ENCODE results near the gene EXO1. TPM values are rescaled to one million over a fixed set of nuclear protein-coding genes. Genes with fewer than 3 reads are reported as not detected.

The EXO1 gene
- total RNA-seq, 1 donor from 2014 or later = 2.2 TPM

DNA sequence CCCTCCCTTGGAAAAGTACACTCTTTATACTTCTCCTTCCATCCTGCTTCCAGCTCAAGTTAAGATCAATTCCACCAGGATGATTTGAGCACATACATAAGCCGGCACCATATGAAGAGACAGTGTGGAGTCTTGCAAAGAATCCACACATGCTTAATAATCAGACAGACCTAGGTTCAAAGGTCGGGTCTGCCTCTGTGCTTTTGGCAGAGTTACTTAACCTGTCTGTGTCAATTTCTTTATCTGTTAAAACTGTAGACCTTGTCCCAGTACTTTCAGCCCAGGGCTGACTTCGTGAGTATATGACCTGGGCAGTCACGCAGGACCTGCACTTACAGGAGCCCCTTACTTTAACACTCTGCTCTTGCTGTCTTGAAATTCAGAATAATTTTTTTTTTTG, 79.3 kb downstream of the EXO1 start:
- no peaks in the 10 kb centered on the region for H3K9me3 Mint-ChIP-seq (ENCODE audit: unreplicated experiment)

DNA sequence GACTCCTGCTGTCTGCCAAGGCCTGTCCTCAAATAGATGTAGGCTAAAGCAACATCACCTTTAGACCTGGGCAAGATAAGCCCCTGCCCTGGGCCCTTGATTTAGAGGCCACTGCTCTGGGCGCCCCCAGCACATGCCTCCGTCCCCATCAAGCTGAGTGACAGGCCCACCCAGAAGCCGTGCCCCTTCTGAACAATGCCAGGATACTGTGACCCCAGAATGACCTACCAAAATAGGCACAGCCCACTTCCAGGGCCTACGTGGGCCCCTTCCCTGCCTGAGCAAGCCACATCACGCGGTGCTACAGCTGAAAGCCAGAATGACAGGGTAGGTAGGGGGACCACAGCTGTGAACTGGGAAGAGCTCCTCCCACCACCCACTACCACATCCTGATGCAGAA, 84.8 kb downstream of the EXO1 start:
- H3K36me3 Mint-ChIP-seq (ENCODE audit: unreplicated experiment) = no peaks in the 10 kb centered on the region
- H3K4me3 Mint-ChIP-seq (ENCODE audit: unreplicated experiment) = no peak overlapping the region
- H3K9me3 Mint-ChIP-seq (ENCODE audit: unreplicated experiment) = no peaks in the 10 kb centered on the region
- TF ChIP-seq, protein P1, sequence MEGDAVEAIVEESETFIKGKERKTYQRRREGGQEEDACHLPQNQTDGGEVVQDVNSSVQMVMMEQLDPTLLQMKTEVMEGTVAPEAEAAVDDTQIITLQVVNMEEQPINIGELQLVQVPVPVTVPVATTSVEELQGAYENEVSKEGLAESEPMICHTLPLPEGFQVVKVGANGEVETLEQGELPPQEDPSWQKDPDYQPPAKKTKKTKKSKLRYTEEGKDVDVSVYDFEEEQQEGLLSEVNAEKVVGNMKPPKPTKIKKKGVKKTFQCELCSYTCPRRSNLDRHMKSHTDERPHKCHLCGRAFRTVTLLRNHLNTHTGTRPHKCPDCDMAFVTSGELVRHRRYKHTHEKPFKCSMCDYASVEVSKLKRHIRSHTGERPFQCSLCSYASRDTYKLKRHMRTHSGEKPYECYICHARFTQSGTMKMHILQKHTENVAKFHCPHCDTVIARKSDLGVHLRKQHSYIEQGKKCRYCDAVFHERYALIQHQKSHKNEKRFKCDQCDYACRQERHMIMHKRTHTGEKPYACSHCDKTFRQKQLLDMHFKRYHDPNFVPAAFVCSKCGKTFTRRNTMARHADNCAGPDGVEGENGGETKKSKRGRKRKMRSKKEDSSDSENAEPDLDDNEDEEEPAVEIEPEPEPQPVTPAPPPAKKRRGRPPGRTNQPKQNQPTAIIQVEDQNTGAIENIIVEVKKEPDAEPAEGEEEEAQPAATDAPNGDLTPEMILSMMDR (IDR thresholded peaks at IDR 0.05; ENCODE audit: partially characterized antibody, unreplicated experiment) = no peak
- no peaks in the 10 kb centered on the region for H3K4me1 Mint-ChIP-seq (ENCODE audit: low read depth, unreplicated experiment)
- no peak for DNase-seq
- H3K27me3 Mint-ChIP-seq (ENCODE audit: unreplicated experiment) = no peaks in the 10 kb centered on the region
- no peak overlapping the region for H3K27ac Mint-ChIP-seq (ENCODE audit: unreplicated experiment)

More for the DNA sequence above, 79.3 kb downstream of the EXO1 start:
- Mint-ChIP-seq H3K27me3 (ENCODE audit: unreplicated experiment) (no peaks in the 10 kb centered on the region), H3K36me3 (ENCODE audit: unreplicated experiment) (peaks cover 3% of the 10 kb centered on the region), H3K27ac (ENCODE audit: unreplicated experiment) (no peak overlapping the region), H3K4me3 (ENCODE audit: unreplicated experiment) (no peak overlapping the region), H3K4me1 (ENCODE audit: low read depth, unreplicated experiment) (peaks cover 3% of the 10 kb centered on the region)
- TF ChIP-seq, protein P1 (IDR thresholded peaks at IDR 0.05; ENCODE audit: partially characterized antibody, unreplicated experiment) = no peak
- no peak for DNase-seq

DNA sequence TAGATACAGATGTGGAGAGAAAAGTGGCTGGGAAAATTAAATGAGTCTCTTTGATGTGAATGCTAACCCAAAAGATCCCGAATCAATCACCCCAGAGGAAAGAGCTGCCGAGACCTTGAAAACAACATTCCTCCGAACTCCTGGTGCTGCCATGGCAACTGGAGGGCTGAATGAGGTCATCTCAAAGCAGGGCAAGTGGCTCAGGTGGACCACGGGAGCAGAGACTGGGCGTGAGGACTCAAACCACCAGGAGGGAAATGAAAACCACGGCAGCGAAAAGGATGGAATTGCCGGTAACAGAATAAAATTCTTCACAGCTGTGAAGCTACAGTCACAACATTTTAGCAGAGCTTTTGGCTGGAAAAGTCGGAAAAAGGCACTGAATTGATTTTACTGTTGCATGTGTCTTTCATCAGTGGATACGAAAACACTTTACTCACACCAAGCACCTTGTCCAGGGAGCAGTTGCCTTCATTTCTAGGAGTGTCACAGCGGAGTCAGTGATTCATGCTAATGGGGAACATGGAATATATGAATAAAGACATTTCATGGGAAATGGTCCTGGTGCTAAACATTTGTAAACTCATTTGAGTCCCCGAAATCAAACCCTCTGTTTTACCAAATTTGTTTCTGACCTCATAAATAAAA, 86.3 kb downstream of the EXO1 start:
- Mint-ChIP-seq H3K9me3 (ENCODE audit: unreplicated experiment) (no peaks in the 10 kb centered on the region), H3K27ac (ENCODE audit: unreplicated experiment) (no peak overlapping the region), H3K4me1 (ENCODE audit: low read depth, unreplicated experiment) (no peaks in the 10 kb centered on the region)

DNA sequence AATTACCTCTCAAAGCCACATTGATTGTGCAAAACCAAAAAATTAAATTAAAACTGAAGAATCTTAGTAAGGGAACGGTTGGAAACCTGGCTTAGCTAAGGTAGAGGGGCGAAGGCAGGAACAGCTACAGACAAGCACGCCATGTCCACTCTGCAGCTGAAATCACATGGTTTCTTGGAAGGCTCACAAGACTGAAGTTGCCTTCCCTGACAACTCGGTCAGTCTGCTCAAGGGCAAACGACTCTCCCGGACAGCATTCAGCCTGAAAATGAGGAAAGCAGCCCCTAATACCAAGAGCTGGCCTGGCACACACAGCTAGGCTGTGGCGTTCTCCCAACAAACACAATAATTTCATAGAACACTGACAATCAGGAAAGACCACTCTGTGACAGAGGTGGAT, 86.9 kb downstream of the EXO1 start:
- Mint-ChIP-seq H3K36me3 (ENCODE audit: unreplicated experiment) (no peaks in the 10 kb centered on the region), H3K4me3 (ENCODE audit: unreplicated experiment) (no peak overlapping the region), H3K27ac (ENCODE audit: unreplicated experiment) (no peak overlapping the region), H3K9me3 (ENCODE audit: unreplicated experiment) (no peaks in the 10 kb centered on the region), H3K4me1 (ENCODE audit: low read depth, unreplicated experiment) (no peaks in the 10 kb centered on the region), H3K27me3 (ENCODE audit: unreplicated experiment) (no peaks in the 10 kb centered on the region)
- no peak for DNase-seq
- TF ChIP-seq, protein P1 (IDR thresholded peaks at IDR 0.05; ENCODE audit: partially characterized antibody, unreplicated experiment) = no peak

More for the DNA sequence above, 86.3 kb downstream of the EXO1 start:
- Mint-ChIP-seq H3K27me3 (ENCODE audit: unreplicated experiment) (no peaks in the 10 kb centered on the region), H3K36me3 (ENCODE audit: unreplicated experiment) (no peaks in the 10 kb centered on the region), H3K4me3 (ENCODE audit: unreplicated experiment) (no peak overlapping the region)
- DNase-seq = no peak
- TF ChIP-seq, protein P1 (IDR thresholded peaks at IDR 0.05; ENCODE audit: partially characterized antibody, unreplicated experiment) = no peak

Other genes starting within 250 kb of the EXO1 start
- gene CHML, start 207.8 kb upstream of the EXO1 start, total RNA-seq (ENCODE audit: unreplicated experiment) = 23.3 TPM
- gene OPN3, start 207.8 kb upstream of the EXO1 start, total RNA-seq (ENCODE audit: unreplicated experiment) = 12.5 TPM
- gene WDR64, start 195.9 kb upstream of the EXO1 start, total RNA-seq (ENCODE audit: unreplicated experiment) = not detected
- not detected for gene BECN2, start 109.6 kb downstream of the EXO1 start, total RNA-seq (ENCODE audit: unreplicated experiment)
- 0.49 TPM for gene MAP1LC3C, start 150.9 kb downstream of the EXO1 start, total RNA-seq (ENCODE audit: unreplicated experiment)